HG03045 (cell line): ENCODE results near the gene NDFIP1.
A peak's percentile ranks its signal among the peaks of the same experiment; 100 is the strongest.
"Not testable (repeated sequence)": the region's sequence is repeated elsewhere in the genome, so short reads cannot be mapped to it uniquely, and the experiment has no call there.

ENCODE experiments used
- ATAC-seq: cut with Tn5 transposase; IDR thresholded peaks from one replicate; pipeline ENCODE4 v1.9.1; 2021; ENCODE audit warnings: mild to moderate bottlenecking, moderate library complexity; ENCODE audit not compliant: unreplicated experiment

The NDFIP1 gene, protein sequence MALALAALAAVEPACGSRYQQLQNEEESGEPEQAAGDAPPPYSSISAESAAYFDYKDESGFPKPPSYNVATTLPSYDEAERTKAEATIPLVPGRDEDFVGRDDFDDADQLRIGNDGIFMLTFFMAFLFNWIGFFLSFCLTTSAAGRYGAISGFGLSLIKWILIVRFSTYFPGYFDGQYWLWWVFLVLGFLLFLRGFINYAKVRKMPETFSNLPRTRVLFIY

DNA sequence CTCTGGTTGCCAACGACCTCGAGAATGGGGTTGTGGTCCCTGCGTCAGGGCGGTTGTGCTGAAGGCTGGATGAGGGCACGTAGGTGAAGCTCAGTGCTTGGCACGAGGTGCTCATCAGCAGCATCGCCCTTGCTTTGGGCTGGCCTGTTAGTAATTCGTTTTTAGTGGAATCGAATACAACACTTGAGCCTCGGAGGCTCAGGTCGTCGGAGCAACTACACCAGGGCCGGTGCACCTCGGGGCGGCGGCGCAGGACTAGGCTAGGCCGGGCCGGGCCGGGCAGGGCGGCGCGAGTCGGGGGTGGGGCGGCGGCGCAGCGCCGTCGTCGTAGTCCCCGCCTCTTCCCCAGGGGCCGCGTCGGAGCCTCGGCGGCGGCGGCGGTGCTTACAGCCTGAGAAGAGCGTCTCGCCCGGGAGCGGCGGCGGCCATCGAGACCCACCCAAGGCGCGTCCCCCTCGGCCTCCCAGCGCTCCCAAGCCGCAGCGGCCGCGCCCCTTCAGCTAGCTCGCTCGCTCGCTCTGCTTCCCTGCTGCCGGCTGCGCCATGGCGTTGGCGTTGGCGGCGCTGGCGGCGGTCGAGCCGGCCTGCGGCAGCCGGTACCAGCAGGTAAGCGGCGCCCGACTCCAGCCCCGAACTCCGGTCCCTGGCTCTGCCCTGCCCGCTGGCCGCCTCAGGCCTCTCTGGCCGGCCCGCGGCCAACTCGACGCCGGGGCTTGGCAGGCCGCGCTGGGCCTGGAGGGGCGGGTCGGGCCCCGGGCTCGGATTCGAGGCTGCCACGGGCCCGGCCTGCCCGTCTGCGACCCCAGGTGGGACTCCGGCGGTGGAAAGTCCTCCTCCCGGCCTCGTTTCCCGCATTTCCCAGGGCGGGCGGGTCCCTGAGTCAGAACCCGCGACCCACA, at the start of gene NDFIP1:
Gene NDFIP1, plus strand, starts transcription at position 348 of the 899 bp plus-strand sequence. Its CDS starts 196 bp downstream, at position 544.
- ATAC-seq = peak; percentile 97

DNA sequence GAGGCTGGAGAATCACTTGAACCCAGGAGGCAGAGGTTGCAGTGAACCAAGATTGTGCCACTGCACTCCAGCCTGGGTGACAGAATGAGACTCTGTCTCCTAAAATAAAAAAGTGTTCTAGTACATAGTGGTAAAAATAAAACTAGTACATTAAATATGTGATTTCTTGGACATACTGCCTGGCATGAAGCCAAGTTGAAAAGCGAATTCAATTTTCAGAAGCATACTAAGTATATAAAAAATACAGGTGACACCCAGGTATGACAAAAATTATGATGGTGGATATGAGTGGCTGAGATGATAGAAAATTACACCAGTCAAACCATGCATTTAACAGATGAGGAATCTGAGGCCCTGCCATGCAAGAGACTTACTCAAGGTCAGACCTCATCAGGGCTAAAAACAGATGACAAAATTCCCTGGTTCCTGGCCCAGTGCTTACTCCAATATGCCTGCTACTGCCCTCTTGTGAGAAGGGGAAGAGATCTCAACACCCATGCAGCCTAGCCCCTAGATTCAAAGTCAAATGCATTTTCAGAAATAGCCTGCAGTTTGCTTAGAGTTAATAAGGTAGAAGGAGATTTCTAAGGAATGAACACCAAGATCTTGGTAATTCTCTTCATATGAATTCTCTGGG, 49.2 kb upstream of the NDFIP1 start:
- ATAC-seq = no peak

DNA sequence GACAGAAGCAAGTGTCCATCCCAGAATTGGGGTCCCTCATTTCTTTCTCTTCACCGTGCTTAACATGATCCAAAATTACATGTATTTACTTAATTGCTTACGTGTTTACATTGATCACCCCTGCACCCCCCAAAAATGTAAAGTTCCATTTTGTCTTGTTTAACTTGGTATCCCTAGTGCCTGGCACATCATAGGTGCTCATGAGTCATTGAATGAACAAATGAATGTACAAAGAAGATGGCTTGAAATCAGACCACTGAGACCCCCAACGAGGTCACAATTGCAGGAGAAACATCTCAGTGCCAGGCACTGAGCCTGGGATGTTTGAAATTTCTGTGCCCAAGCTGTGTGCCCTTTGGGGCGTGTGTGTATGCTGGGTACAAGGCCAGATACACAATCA, 45.2 kb upstream of the NDFIP1 start:
- ATAC-seq = no peak

DNA sequence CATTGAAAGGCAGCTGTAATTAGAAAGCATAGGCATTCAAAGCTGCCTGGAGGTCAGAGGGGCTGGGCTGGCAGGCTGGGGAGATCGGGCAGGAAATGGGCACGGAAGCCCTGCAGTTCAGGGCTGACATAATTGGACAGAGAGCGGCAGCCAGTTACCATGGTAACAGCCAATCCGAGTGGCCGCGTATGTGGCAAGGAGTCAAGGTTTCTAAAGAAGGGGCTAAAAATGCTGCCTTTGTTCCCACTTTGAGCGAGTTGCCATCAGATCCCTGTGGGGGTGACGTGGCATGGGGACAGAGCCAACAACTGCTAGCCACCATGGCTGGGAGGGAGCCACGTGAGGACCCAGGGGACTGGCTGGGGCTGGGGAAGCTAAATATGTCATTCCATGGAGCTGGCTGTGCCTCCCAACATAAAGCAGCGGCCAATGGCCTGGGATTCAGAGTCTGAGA, 44.7 kb upstream of the NDFIP1 start:
- no peak for ATAC-seq

DNA sequence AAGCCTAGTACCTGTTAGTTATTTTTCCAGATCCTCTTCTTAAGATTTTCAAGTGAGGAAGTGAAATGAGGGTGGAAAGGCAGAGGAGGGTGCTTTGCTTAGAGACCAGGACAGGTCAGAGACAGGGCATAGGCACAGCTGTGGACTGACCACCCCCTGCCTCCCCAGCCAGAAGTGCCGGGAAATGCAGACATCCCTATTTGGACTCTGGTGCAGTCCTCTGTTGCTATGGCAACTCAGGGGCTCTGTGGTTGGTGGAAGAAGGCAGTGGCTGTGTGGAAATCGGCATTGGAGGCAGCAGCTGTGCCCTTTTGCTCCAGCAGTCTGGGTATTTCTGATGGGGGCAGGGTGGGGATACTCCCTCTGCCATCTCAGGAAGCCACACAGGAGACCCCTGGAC, 43.3 kb upstream of the NDFIP1 start:
- ATAC-seq = no peak

DNA sequence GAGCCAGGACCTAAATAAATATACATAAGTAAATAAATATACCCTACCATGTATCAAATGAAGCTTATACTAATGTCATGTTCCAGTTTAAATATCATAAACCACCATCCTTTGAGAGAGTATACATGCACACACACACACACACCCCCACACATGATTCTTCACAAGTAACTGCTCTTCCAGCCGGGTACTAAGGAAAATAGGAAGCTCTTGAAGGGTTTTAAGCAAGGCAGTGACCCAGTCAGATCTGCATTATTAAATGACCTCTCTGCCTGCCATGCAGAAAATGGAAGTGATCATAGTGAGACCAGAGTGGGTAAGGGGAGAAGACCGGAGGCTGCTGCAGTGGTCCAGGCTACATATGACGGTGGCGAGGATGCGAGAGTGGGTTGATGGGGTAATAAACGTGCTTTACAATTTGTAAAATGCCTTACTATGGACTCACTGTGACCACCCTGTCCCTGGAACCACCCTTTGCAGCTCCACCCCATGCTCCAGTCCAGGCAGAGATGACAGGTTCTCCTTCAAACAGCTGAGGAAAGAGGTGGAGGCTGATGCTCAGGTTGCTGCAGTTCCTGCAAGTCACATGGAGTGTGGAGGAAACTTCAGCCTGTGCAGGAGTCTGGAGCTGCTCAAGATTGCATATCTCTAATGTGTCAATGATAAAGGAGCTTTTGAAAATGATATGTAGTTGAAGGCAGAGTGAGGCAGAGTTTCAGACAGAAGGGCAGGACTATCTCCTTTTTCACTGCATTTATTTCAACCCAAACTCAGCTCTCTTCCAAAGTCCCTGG, 38.8 kb upstream of the NDFIP1 start:
- no peak for ATAC-seq

DNA sequence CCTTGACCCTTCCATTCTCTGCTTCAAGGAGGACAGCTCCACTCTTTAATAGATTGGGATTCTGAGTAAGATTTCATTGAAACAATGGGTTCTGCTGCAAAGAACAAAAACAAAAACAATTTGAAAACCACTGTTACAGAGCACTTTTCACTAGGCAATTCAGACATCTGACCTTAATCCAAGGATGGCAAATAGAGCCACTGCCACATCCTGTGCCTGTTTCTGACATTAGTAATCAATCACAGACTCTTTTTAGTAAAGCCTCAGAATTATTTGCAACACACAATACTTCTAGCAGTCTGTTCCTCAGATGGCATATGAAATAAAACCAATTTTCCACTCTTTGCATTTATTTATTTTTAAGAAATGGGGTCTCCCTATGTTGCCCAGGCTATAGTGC, 37.8 kb upstream of the NDFIP1 start:
- no peak for ATAC-seq

DNA sequence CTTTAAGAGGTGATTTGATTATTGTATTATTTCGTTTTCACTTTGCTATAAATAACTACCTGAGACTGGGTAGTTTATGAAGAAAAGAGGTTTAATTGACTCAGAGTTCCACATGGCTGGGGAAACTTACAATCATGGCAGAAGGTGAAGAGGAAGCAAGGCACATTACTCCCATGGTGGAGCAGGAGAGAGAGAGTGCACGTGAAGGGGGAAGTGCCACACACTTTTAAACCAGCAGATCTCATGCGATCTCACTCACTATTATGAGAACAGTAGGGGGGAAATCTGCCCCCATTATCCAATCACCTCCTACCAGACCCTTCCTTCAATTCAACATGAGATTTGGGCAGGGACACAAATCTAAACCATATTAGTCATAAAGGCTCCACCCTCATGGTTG, 36.1 kb upstream of the NDFIP1 start:
- ATAC-seq = no peak

DNA sequence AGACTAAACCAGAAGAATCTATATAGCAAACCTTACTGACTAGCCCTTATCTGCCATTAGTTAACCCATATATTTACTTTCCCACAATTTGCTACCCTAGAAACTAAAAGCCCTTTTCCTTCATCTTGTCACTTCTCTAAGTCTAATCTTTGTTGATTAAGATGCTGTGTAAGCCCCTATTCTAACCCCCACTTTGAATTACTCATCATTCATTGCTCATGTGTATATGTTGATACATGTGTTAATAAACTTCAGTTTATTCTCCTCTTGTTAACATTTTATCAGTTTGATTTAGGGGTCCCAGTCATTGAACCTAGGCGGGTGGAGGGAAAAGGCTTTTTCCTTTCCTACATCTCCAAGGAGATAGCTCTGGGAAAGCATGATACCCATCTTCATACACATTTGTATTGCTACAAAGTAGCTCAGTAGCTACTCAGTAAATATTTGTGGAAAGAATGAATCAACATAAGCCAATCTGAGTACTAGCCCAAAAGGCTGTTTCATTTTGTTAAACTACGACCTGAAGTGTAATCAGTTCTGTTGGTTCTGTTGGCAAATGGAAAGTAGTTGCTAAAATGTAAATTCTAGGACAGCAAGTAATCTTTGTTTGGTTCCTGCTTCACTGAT, 35.1 kb upstream of the NDFIP1 start:
- ATAC-seq = no peak

DNA sequence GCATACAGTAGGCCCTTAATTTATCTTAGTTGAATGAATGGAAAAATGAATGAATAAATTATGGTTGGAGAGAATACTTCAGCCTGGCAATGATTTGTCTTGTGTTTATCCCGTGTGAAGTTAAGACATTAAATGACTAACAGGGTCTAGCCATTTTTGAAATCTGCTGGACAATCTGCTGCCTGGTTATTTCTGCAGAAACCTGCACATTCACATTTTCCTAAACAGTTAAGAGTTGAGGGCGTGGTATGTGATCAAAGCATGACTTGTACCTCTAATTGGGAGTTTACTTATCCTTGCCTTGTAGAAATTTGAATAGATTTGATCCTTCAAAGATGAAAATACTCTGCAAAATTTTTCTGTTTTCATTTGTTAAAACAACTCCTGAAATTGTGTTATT, 34.6 kb upstream of the NDFIP1 start:
- no peak for ATAC-seq

DNA sequence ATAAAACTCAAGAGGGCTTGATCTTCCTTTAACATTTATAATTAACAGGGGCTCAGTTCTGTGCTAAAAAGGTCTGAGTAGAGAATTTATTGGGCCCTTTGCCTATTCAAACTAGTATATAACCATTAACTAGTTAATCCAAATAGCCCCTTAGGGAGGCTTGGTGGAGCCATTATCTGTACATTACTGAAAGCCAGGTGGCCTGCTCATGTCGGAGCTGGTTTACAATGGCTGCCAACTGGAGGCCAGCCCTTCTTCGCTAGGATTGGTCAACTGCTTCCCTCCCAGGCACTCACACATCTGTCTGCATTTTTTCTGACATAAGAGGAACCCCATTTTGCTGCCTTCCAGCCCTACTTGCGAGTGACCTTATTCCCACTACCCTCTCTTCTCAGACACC, 30.4 kb upstream of the NDFIP1 start:
- ATAC-seq = no peak

DNA sequence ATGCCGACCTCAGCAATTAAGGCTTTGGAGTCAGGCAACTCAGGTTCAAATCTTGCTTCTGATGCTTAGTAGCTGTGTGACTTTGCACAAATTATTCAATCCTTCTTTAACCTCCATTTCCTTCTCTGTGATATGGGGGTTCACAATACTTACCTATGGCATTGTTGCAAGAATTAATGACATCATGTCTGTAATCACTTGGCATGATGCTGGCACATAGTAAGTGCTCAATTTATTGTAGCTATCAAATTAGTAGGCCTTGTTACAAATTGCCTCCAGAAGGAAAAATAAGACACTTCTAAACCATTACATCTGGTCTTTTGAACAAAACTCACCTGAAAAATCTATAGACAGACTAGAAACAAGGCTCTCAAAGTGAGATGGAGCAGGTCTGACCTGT, 29.9 kb upstream of the NDFIP1 start:
- ATAC-seq = no peak

DNA sequence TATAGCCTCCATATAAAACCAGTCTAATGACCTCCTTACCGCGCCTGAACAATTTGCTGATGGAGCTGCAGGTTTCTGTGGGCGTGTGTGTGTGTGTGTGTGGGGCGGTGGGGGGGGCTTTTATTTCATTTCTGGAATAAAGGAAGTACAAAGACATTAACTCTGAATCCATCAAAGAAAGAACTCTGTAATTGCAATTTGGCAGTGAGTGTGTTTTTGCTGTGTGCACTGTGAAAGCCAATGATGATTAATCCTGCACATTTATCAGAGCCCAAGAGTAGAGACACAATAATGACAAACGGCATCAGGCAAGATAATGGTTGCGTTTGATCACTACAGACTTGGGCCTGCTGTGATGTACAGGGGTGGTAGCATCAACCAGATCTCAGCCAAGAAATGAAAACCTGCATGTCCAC, 29.3 kb upstream of the NDFIP1 start:
- no peak for ATAC-seq

DNA sequence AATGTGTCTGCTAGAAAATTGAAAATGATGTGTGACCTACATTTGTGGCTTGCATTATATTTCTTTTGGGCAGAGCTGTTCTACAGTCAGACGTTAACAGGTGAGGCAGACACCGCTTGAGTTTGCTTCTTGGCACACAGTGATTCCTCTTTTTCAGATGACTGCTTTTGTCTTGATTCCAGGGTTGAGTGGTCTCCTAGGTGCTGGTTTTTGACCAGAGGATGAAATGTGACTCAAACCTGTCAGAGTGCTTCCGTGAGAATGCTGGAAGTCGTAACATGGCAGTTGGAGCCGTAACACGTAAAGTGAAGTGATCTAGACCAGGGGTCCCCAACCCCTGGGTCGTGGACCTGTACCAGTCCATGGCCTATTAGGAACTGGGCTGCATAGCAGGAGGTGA, 28.3 kb upstream of the NDFIP1 start:
- ATAC-seq = no peak

DNA sequence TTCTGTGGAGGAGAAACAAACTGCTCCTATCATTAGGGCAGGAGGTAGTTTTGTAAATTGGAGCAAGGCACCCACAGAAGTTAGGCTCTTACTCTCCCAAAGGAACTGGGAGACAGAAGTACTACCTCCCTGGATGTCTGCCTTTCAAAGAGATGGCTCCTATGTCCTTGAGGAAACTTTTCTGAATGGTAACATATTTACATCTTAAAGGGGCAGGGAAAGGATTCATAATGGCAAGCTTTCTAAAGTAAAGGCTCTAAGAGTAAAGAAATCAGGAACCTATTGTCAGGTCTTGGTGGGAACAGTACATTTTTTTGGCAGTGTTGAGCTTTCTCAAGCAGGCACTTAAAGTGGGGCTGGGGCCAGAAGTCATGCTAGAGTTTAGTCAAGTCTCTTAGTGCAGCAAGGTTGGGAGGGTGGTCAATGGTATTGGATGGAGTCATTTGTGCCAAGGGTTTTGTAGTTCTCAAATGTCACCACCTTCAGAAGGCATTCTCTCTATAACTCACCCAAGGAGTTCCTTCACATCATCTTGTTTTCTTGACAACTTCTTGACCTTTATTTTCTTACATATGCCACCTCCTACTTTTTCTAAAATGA, 26.3 kb upstream of the NDFIP1 start:
- no peak for ATAC-seq

DNA sequence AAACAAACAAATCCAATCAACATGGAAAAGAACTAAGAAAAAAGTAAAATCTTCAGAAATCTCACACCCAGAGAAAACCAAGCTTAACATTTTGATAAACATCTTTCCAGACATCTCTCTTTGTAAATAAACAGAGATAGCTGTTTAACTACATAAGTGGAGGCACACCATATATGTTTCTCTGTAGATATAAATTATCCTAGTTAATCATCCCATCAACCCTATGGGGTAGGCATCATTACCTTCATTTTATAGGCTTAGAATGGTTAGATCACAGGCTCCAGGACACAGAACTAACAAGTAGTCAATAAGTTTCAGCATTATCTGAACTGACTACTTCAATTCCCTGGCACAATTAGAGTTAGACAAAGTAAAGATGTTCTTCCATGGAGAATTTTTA, 22.4 kb upstream of the NDFIP1 start:
- no peak for ATAC-seq

DNA sequence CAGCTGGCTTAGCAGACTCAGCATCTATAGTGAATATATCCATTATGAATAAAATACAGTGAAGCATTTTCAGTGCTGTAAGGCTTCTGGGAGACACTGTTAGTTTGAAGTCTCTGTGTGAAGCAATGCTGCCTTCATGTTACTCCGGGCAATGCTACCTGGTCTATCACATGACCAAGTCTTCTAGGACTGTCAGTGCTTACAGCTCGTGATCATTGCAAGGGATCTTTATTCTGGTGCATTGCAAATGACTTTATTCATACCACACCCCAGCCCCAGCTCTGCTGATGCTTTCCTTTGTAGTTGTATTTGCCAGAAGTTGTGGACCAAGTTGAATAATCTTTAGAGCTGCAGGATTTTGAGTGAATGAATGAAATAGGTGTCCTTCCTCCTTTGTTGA, 21.9 kb upstream of the NDFIP1 start:
- ATAC-seq = no peak

DNA sequence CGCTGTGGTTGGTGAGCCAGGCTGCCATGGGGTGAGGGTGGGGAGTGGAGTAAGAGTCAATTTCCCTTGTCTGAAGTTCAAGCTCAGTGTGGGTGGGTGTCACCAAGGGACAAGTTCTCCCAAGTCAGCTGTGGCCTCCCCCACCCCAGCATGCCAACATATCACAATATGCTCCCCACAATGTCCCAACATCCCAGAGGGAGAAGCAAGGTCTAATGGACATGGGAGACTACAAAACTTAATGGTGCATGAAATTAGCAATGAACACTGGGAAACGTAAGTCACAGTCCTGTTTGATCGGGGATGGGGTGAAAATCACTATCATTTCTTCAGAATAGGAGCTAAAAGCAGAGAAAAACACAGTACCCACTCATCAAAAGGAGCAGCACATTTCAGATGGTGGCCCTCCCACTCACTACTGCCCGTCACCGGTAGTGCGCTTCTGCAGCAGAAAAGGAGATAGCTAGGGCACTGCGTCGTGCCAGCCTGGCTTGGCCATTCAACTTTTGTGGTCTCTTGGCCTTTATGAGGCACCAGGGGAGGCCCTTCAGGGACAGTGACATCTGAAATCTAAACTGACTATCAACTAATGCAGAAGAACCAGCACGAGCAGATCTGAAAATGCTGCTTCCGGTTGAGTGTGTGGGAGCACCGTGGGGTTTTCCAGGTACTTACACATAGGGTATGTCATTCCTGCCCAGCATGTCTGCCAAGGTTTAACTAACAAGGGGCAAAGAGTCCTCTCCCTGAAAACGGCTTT, 20.5 kb upstream of the NDFIP1 start:
- ATAC-seq = no peak

DNA sequence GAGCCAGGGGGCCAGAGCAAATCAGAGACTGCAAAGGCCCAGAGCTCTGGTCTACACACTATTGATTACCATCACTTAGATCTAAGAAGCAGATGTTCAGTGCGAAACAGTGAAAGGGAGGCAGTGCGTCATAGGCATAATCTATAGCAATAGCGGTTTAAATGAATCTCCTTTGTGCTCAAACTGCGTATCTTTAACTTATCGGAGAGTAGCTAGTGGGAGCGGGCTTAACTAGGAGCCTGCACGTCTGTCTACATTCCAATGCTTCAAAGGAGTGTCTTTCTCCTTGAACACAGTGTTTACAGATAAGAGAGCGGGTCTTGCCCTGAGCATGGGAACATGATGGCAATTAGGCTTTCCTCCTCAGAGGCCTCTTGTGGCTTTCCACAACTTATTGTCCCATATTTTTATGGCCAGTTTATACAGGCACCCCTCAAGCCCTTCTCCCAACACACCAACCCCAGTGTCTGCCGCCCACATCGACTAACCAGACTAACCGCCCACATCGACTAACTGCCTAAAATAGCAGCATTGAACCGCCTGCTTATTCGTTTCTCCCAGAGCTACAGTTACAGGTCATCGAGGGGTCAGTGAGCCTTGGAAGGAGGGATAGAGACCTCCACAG, 19.6 kb upstream of the NDFIP1 start:
- not testable (repeated sequence) for ATAC-seq
